ENCODE measurements around the gene FAM184A. TPM values are rescaled to one million over a fixed set of nuclear protein-coding genes. Genes with fewer than 3 reads are reported as not detected.

Gene FAM184A
- total RNA-seq, 2 donors from 2014 or later: 0.56 to 0.62 TPM

GRCh38 chr6:118963003-118963402 is 115.5 kb downstream of the FAM184A start:
- Histone ChIP-seq H3K36me3 (no peaks in the 10 kb centered on the region), H3K4me3 (no peak overlapping the region), H3K27ac (no peak overlapping the region), H3K9ac (ENCODE audit: low read depth in 2 of 2, low read length in 2 of 2) (no peak overlapping the region), H3K27me3 (no peaks in the 10 kb centered on the region), H3K9me3 (no peaks in the 10 kb centered on the region), H3K4me1 (no peaks in the 10 kb centered on the region)
- intact Hi-C loops (cut with DNase I): no loop called here
- no peak for DNase-seq
- TF ChIP-seq, protein P1, sequence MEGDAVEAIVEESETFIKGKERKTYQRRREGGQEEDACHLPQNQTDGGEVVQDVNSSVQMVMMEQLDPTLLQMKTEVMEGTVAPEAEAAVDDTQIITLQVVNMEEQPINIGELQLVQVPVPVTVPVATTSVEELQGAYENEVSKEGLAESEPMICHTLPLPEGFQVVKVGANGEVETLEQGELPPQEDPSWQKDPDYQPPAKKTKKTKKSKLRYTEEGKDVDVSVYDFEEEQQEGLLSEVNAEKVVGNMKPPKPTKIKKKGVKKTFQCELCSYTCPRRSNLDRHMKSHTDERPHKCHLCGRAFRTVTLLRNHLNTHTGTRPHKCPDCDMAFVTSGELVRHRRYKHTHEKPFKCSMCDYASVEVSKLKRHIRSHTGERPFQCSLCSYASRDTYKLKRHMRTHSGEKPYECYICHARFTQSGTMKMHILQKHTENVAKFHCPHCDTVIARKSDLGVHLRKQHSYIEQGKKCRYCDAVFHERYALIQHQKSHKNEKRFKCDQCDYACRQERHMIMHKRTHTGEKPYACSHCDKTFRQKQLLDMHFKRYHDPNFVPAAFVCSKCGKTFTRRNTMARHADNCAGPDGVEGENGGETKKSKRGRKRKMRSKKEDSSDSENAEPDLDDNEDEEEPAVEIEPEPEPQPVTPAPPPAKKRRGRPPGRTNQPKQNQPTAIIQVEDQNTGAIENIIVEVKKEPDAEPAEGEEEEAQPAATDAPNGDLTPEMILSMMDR (IDR thresholded peaks at IDR 0.05): no peak

DNA sequence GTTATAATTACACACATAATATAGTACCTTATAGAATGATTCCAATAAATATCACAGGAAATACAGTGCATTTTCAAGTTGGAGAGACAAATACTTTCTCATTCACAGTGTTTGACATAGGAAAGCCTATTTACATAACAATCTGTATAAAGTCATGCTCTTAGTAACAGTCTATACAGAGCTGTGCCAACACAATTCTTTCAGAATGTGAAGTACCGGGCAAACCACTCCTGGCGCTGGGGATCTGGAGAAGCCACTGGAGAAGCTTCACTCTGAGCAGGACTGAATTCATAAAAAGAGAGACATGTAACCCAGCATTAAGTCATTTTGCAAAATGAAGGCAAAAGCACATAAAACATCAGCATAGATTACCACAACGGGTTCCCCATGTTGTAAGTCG is 118.6 kb downstream of the FAM184A start:
- intact Hi-C loops (cut with DNase I): no loop called here
- H3K9ac ChIP-seq (ENCODE audit: low read depth in 2 of 2, low read length in 2 of 2): no peak overlapping the region
- no peak for DNase-seq

GRCh38 chr6:118953391-118953790 is 125.1 kb downstream of the FAM184A start:
- no peaks in the 10 kb centered on the region for H3K36me3 ChIP-seq
- no peak for DNase-seq
- H3K4me3 ChIP-seq: no peak overlapping the region
- no peaks in the 10 kb centered on the region for H3K9me3 ChIP-seq
- intact Hi-C loops (cut with DNase I): no loop called here
- H3K9ac ChIP-seq (ENCODE audit: low read depth in 2 of 2, low read length in 2 of 2): no peak overlapping the region
- H3K4me1 ChIP-seq: no peaks in the 10 kb centered on the region
- TF ChIP-seq, protein P1 (IDR thresholded peaks at IDR 0.05): no peak
- no peaks in the 10 kb centered on the region for H3K27me3 ChIP-seq
- H3K27ac ChIP-seq: no peak overlapping the region

More for the DNA sequence above, 118.6 kb downstream of the FAM184A start:
- Histone ChIP-seq H3K9me3 (no peaks in the 10 kb centered on the region), H3K36me3 (no peaks in the 10 kb centered on the region), H3K27ac (no peak overlapping the region), H3K4me3 (no peak overlapping the region), H3K27me3 (no peaks in the 10 kb centered on the region), H3K4me1 (no peaks in the 10 kb centered on the region)
- TF ChIP-seq, protein P1 (IDR thresholded peaks at IDR 0.05): no peak

- intact Hi-C loops (cut with DNase I): no loop called here
- H3K27ac ChIP-seq: no peak overlapping the region
- H3K27me3 ChIP-seq: no peaks in the 10 kb centered on the region
- H3K36me3 ChIP-seq: no peaks in the 10 kb centered on the region
- H3K9ac ChIP-seq (ENCODE audit: low read depth in 2 of 2, low read length in 2 of 2): no peak overlapping the region
- TF ChIP-seq, protein P1 (IDR thresholded peaks at IDR 0.05): no peak
- DNase-seq: no peak
- no peaks in the 10 kb centered on the region for H3K4me1 ChIP-seq
- H3K4me3 ChIP-seq: no peak overlapping the region
- no peaks in the 10 kb centered on the region for H3K9me3 ChIP-seq
These were observed 125.8 kb downstream of the FAM184A start for GRCh38 chr6:118952683-118953082.

- TF ChIP-seq, protein P1 (IDR thresholded peaks at IDR 0.05): no peak
- no peak overlapping the region for H3K27ac ChIP-seq
- H3K4me3 ChIP-seq: no peak overlapping the region
- no peak overlapping the region for H3K9ac ChIP-seq (ENCODE audit: low read depth in 2 of 2, low read length in 2 of 2)
- DNase-seq: no peak
- intact Hi-C loops (cut with DNase I): no loop called here
- H3K27me3 ChIP-seq: no peaks in the 10 kb centered on the region
- H3K36me3 ChIP-seq: no peaks in the 10 kb centered on the region
- H3K4me1 ChIP-seq: no peaks in the 10 kb centered on the region
- no peaks in the 10 kb centered on the region for H3K9me3 ChIP-seq
These were observed 133.2 kb downstream of the FAM184A start for GRCh38 chr6:118945217-118945616.

GRCh38 chr6:118940770-118941169 is 137.7 kb downstream of the FAM184A start:
- Histone ChIP-seq H3K9me3 (no peaks in the 10 kb centered on the region), H3K36me3 (no peaks in the 10 kb centered on the region), H3K4me1 (no peaks in the 10 kb centered on the region), H3K27ac (no peak overlapping the region), H3K4me3 (no peak overlapping the region), H3K9ac (ENCODE audit: low read depth in 2 of 2, low read length in 2 of 2) (no peak overlapping the region), H3K27me3 (no peaks in the 10 kb centered on the region)
- DNase-seq: no peak
- intact Hi-C loops (cut with DNase I): no loop called here
- TF ChIP-seq, protein P1 (IDR thresholded peaks at IDR 0.05): no peak
